GM12878 (cell line): Measurements from ENCODE around the gene IL17RE. TPM values are rescaled to one million over a fixed set of nuclear protein-coding genes. Genes with fewer than 3 reads are reported as not detected.

ENCODE experiments used
- ATAC-seq: fragments of 200-7000 bp; cut with Tn5 transposase; 3 replicates; pipeline ENCODE4 v1.9.1; 2020; ENCODE audit warnings: mild to moderate bottlenecking, moderate library complexity
- BruUV-seq: library from RNA; stranded (reverse); fragments of 400-500 nt; replicated peaks from 2 replicates; lab custom pipeline; 2021; lab: Mats Ljungman, UMichigan
- CTCF ChIA-PET: fragments of 300-600 bp; sonication (Branson Sonifier 250); formaldehyde crosslinking; extraction: SDS; loops from one replicate; lab custom pipeline; 2021; ENCODE audit warnings: inconsistent platforms; lab: Yijun Ruan, JAX
- POLR2A ChIA-PET: fragments of 350-600 bp; formaldehyde crosslinking; extraction: SDS; loops from one replicate; lab custom pipeline; 2021; ENCODE audit warnings: inconsistent platforms; lab: Charles Lee
- RAD21 ChIA-PET: fragments of 300-600 bp; sonication (Branson Sonifier 250); formaldehyde crosslinking; loops from one replicate; lab custom pipeline; 2023; ENCODE audit warnings: antibody characterized with exemption; ENCODE audit not compliant: unreplicated experiment; lab: Charles Lee
- SMC1A ChIA-PET: fragments of 300-600 bp; sonication (Branson Sonifier 250); formaldehyde crosslinking; loops from one replicate; lab custom pipeline; 2023; ENCODE audit not compliant: unreplicated experiment, uncharacterized antibody; lab: Charles Lee
- DNase-seq: peaks from one replicate; pipeline ENCODE4 v3.0.0-alpha.2; 2011; ENCODE audit warnings: low read depth, low spot score
- FAIRE-seq: peaks from 3 replicates; lab custom pipeline; 2011; peaks lifted over from hg19 to GRCh38; lab: Jason Lieb, UNC
- H2AFZ ChIP-seq: 2 replicates; pipeline ENCODE4 v1.6.0; 2011; ENCODE audit warnings: low read depth, low read length, control low read depth; ENCODE audit not compliant: control insufficient read depth
- H3K27ac ChIP-seq: 2 replicates; pipeline ENCODE4 v1.5.1; 2011; ENCODE audit warnings: control low read depth; ENCODE audit not compliant: control insufficient read depth, insufficient read depth
- H3K27me3 ChIP-seq, 2 experiments: replicated peaks in 1 of 2; 2 replicates each; pipeline versions ENCODE4 v1.6.0 to v1.6.1; 2011; ENCODE audit warnings: low read length in 1 of 2; ENCODE audit not compliant: control insufficient read depth in 2 of 2, insufficient read depth in 2 of 2
- H3K36me3 ChIP-seq, 2 experiments: 2 replicates each; pipeline ENCODE4 v1.5.1; 2011; ENCODE audit warnings: low read length in 1 of 2; ENCODE audit not compliant: control insufficient read depth in 2 of 2, insufficient read depth in 2 of 2
- H3K4me1 ChIP-seq: 2 replicates; pipeline ENCODE4 v1.6.1; 2011; ENCODE audit warnings: mild to moderate bottlenecking, low read length, moderate library complexity, mixed read lengths; ENCODE audit not compliant: control insufficient read depth, insufficient read depth
- H3K4me2 ChIP-seq: 2 replicates; pipeline ENCODE4 v1.6.0; 2011; ENCODE audit warnings: control low read depth; ENCODE audit not compliant: control insufficient read depth, insufficient read depth
- H3K4me3 ChIP-seq: fragments of 200-600 bp; sonication (generic); 2 replicates; pipeline ENCODE4 v1.5.1; 2016
- H3K79me2 ChIP-seq: 2 replicates; pipeline ENCODE4 v1.6.0; 2011; ENCODE audit warnings: low read length; ENCODE audit not compliant: control insufficient read depth, insufficient read depth
- H3K9ac ChIP-seq: 2 replicates; pipeline ENCODE4 v1.8.0; 2011; ENCODE audit warnings: low read length, control low read depth, mixed read lengths; ENCODE audit not compliant: control insufficient read depth, insufficient read depth
- H3K9me3 ChIP-seq: replicated peaks from 3 replicates; pipeline ENCODE4 v1.5.1; 2011; ENCODE audit warnings: mild to moderate bottlenecking, low read length; ENCODE audit not compliant: control insufficient read depth, insufficient read depth
- H4K20me1 ChIP-seq: 2 replicates; pipeline ENCODE4 v1.6.0; 2011; ENCODE audit not compliant: control insufficient read depth, insufficient read depth
- EZH2 ChIP-seq: IDR thresholded peaks from 2 replicates; pipeline ENCODE4 v1.6.1; 2012; ENCODE audit warnings: low read depth, mild to moderate bottlenecking, control low read depth, inconsistent platforms, low read length, borderline replicate concordance; ENCODE audit not compliant: control insufficient read depth
- FOXM1 ChIP-seq: IDR thresholded peaks from 2 replicates; pipeline ENCODE4 v1.6.1; 2012; ENCODE audit warnings: low read depth, mild to moderate bottlenecking, inconsistent platforms, low read length, moderate library complexity
- IRF4 ChIP-seq: IDR thresholded peaks from 2 replicates; pipeline ENCODE4 v1.6.1; 2011; ENCODE audit warnings: low read depth, low read length
- NR2C1 ChIP-seq: fragments of 450-650 bp; IDR thresholded peaks from 2 replicates; pipeline ENCODE4 v1.6.1; 2017; ENCODE audit warnings: antibody characterized with exemption, mild to moderate bottlenecking, moderate library complexity
- NR2C2 ChIP-seq: IDR thresholded peaks from 2 replicates; pipeline ENCODE4 v1.6.1; 2011; ENCODE audit warnings: borderline replicate concordance, low read depth; ENCODE audit not compliant: control insufficient read depth, insufficient read length
- SIN3A ChIP-seq: IDR thresholded peaks from 2 replicates; pipeline ENCODE4 v1.6.1; 2012; ENCODE audit warnings: low read depth, low read length, improper control_type of control experiment
- TCF7 ChIP-seq: IDR thresholded peaks from 2 replicates; pipeline ENCODE4 v1.6.1; 2014; ENCODE audit warnings: antibody characterized with exemption, borderline replicate concordance
- WGBS: methylation state at CpG from one replicate; pipeline ENCODE4 v1.1.6; 2016; ENCODE audit warnings: low lambda C conversion rate; ENCODE audit not compliant: insufficient replicate concordance, insufficient coverage; ENCODE audit errors: missing lambda C conversion rate; 5-methylcytosine and 5-hydroxymethylcytosine counted together
- in situ Hi-C: fragments of 300-500 bp; cut with MboI; formaldehyde crosslinking; loops from 9 replicates; pipeline ENCODE4 v1.14.3; 2018; ENCODE audit warnings: mixed read lengths
- intact Hi-C: fragments of 100-400 bp; cut with micrococcal nuclease; formaldehyde crosslinking; loops from one replicate; pipeline ENCODE4 v1.14.2; 2022; ENCODE audit not compliant: unreplicated experiment
- polyA plus RNA-seq, 11 experiments: library from polyadenylated mRNA; depleted of rRNA in 4 of 11; unstranded in 6 of 11; stranded (reverse) in 5 of 11; fragments of >200 nt; fragmentation: Nextera tagmentation in 4 of 11; fragmentation: Illumina TruSeq in 1 of 11; extraction: Ambion mirVana in 4 of 11; extraction: Trizol in 1 of 11; gene quantifications; 1 replicate in 1 of 11; 2 replicates in 10 of 11; pipeline versions ENCODE4 v1.2.1 to v1.2.3, GENCODE V29; 2011 to 2016; ENCODE audit warnings: inconsistent platforms in 2 of 11, missing spikeins in 2 of 11, low read depth in 1 of 11
- total RNA-seq, 4 experiments: library from RNA; depleted of rRNA in 3 of 4; stranded (reverse); fragments of >200 nt in 3 of 4; fragmentation: Illumina TruSeq in 1 of 4; extraction: Trizol in 1 of 4; gene quantifications; 2 replicates each; pipeline versions ENCODE4 v1.2.1 to v1.2.3, GENCODE V29; 2013 to 2021

Gene IL17RE
- total and polyA plus RNA-seq, 10 of the 15 experiments (the other 5 are each of a cell fraction or from before 2014, with no cell fraction given) = 0.04 to 0.51 (median 0.12) TPM; not detected in 2

DNA sequence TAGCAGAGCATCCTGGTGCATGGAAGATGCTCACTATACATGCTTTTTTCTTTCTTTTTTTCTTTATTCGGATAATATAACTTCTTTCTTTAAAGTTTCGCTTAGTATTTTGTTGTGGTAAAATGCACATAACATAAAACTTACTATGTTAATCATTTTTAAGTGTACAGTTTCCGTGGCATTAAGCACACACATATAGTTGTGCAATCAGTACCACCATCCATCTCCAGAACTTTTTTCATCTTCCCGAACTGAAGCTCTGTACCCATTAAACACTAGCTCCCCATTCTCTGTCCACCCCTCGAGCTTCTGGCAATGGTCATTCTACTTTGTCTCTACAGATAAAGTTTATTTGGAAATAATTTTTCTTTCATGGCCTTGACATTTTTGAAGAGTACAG is 13.2 kb upstream of the IL17RE start:
- WGBS = 68% methylated on average over 5 of the region's 5 CpGs
- H3K4me2 ChIP-seq = no peak overlapping the region
- H3K36me3 ChIP-seq = peaks cover 2 to 12% of the 10 kb centered on the region in 2 experiments
- no peak overlapping the region for H3K27ac ChIP-seq
- ChIA-PET POLR2A (interaction anchor here (0.6 to 3.4 kb wide), 3 partner anchors 10 to 58 kb away, joined by 3 to 35 read pairs (median 4); partner anchors contain the start of gene CIDEC), RAD21 (interaction anchor here (0.9 to 1.3 kb wide), 2 partner anchors 9 to 22 kb away, joined by 4 to 5 read pairs; partner anchors contain the start of gene CIDEC), CTCF (interaction anchor here (1.1 to 3.1 kb wide), 2 partner anchors 27 to 42 kb away, joined by 3 to 28 read pairs; partner anchors contain the start of genes CRELD1 and IL17RC), SMC1A (interaction anchor here (0.6 to 1.7 kb wide), 5 partner anchors 13 to 799 kb away, joined by 3 to 7 read pairs (median 4); partner anchors contain the start of genes CRELD1 and IL17RE)
- in situ Hi-C loops (no loop called here), intact Hi-C loops (no loop called here)
- no peak overlapping the region for H3K9ac ChIP-seq
- peaks cover 34% of the 10 kb centered on the region for H3K79me2 ChIP-seq
- BruUV-seq = no TSS peak
- ATAC-seq = no peak
- no peak overlapping the region for H3K4me3 ChIP-seq
- no peaks in the 10 kb centered on the region; the same call in 2 of the 3 replicates for H3K9me3 ChIP-seq
- no peak for DNase-seq
- no peaks in the 10 kb centered on the region for H3K27me3 ChIP-seq
- TF ChIP-seq TCF7 (no peak), NR2C2 (no peak), FOXM1 (no peak), EZH2 (no peak), IRF4 (no peak), NR2C1 (no peak), SIN3A (no peak)
- TF ChIP-seq, all 136 proteins: peak for 0
- H2AFZ ChIP-seq = no peak overlapping the region
- FAIRE-seq = no peak
- no peaks in the 10 kb centered on the region for H3K4me1 ChIP-seq
- no peaks in the 10 kb centered on the region for H4K20me1 ChIP-seq
